IPS-NIHi11 (cell line): Measurements from ENCODE around the gene TMEM222.

Experiments used
- DNase-seq: peaks from one replicate; pipeline ENCODE4 v3.0.0; 2012; ENCODE audit warnings: mixed read lengths, low spot score

TMEM222 gene

GRCh38 chr1:27342391-27342777 lies 20.4 kb downstream of the TMEM222 start:
- DNase-seq, result no peak

GRCh38 chr1:27342778-27343638 lies 21.0 kb downstream of the TMEM222 start:
- peak; percentile 55 for DNase-seq

GRCh38 chr1:27343639-27344025 lies 21.7 kb downstream of the TMEM222 start:
- no peak for DNase-seq

GRCh38 chr1:27345272-27345671 lies 23.3 kb downstream of the TMEM222 start:
- DNase-seq, result no peak

- DNase-seq, result no peak
Measured at GRCh38 chr1:27346357-27346756, 24.4 kb downstream of the TMEM222 start.

- no peak for DNase-seq
Measured at GRCh38 chr1:27346991-27347624, 25.1 kb downstream of the TMEM222 start.

GRCh38 chr1:27348861-27349783 lies 27.2 kb downstream of the TMEM222 start:
- peak; percentile 91 for DNase-seq

- peak; percentile 82 for DNase-seq
Measured at GRCh38 chr1:27349784-27350662, 28.1 kb downstream of the TMEM222 start.

- DNase-seq, result peak; percentile 90
Measured at GRCh38 chr1:27350663-27351540, 28.9 kb downstream of the TMEM222 start.

- DNase-seq, result no peak
Measured at GRCh38 chr1:27351541-27352107, 29.7 kb downstream of the TMEM222 start.

- DNase-seq, result no peak
Measured at GRCh38 chr1:27353166-27353565, 31.2 kb downstream of the TMEM222 start.

- no peak for DNase-seq
Measured at GRCh38 chr1:27353629-27354028, 31.7 kb downstream of the TMEM222 start.

- no peak for DNase-seq
Measured at GRCh38 chr1:27355683-27356082, 33.7 kb downstream of the TMEM222 start.

- no peak for DNase-seq
Measured at GRCh38 chr1:27356277-27356618, 34.3 kb downstream of the TMEM222 start.

GRCh38 chr1:27356619-27357280 lies 34.8 kb downstream of the TMEM222 start:
- DNase-seq, result no peak

- DNase-seq, result peak; percentile 92
Measured at GRCh38 chr1:27357281-27358037, 35.5 kb downstream of the TMEM222 start.

- no peak for DNase-seq
Measured at GRCh38 chr1:27358038-27358927, 36.3 kb downstream of the TMEM222 start.

- no peak for DNase-seq
Measured at GRCh38 chr1:27358928-27359313, 37.0 kb downstream of the TMEM222 start.
